ENCODE results near the gene DIRAS1.

The DIRAS1 gene

GRCh38 chr19:2768365-2769132, 47.4 kb upstream of the DIRAS1 start:
- Histone ChIP-seq H2AFZ (ENCODE audit: low read depth, low read length, severe bottlenecking) (no peak overlapping the region), H3K9ac (ENCODE audit: low read length) (no peak overlapping the region), H3K27ac (ENCODE audit: low read depth, low read length) (no peak overlapping the region), H3K27me3 (ENCODE audit: low read length) (no peaks in the 10 kb centered on the region), H3K9me3 (ENCODE audit: insufficient read depth, low read length) (no peaks in the 10 kb centered on the region), H3K9me2 (replicated peaks; ENCODE audit: insufficient read depth, low read length) (no peaks in the 10 kb centered on the region), H3F3A (ENCODE audit: insufficient read depth) (no peaks in the 10 kb centered on the region), H3K79me2 (ENCODE audit: insufficient read depth, low read length) (peaks cover 35% of the 10 kb centered on the region), H4K20me1 (ENCODE audit: low read depth, low read length) (no peaks in the 10 kb centered on the region; the same call in 1 of the 2 replicates), H3K36me3 (ENCODE audit: low read length) (no peaks in the 10 kb centered on the region), H3K4me2 (ENCODE audit: low read depth, low read length, poor library complexity, severe bottlenecking) (no peak overlapping the region), H3K4me3 (ENCODE audit: insufficient read depth, low read length, poor library complexity, severe bottlenecking) (no peak overlapping the region)
- no peak for TF ChIP-seq CTCF (IDR thresholded peaks at IDR 0.05; ENCODE audit: insufficient read depth, low read length, poor library complexity, severe bottlenecking)
- no peak for TF ChIP-seq EZH2phosphoT487 (conservative IDR thresholded peaks at IDR 0.05; ENCODE audit: low read length)

- no peaks in the 10 kb centered on the region for H3K36me3 ChIP-seq (ENCODE audit: low read length)
- no peaks in the 10 kb centered on the region for H3K27me3 ChIP-seq (ENCODE audit: low read length)
- H2AFZ ChIP-seq (ENCODE audit: low read depth, low read length, severe bottlenecking) = no peak overlapping the region
- no peaks in the 10 kb centered on the region for H3K9me3 ChIP-seq (ENCODE audit: insufficient read depth, low read length)
- H3F3A ChIP-seq (ENCODE audit: insufficient read depth) = no peaks in the 10 kb centered on the region
- H3K4me3 ChIP-seq (ENCODE audit: insufficient read depth, low read length, poor library complexity, severe bottlenecking) = no peak overlapping the region
- no peaks in the 10 kb centered on the region for H3K9me2 ChIP-seq (replicated peaks; ENCODE audit: insufficient read depth, low read length)
- no peak overlapping the region for H3K27ac ChIP-seq (ENCODE audit: low read depth, low read length)
- no peak overlapping the region for H3K4me2 ChIP-seq (ENCODE audit: low read depth, low read length, poor library complexity, severe bottlenecking)
- H3K79me2 ChIP-seq (ENCODE audit: insufficient read depth, low read length) = peaks cover 35% of the 10 kb centered on the region
- no peak for TF ChIP-seq EZH2phosphoT487 (conservative IDR thresholded peaks at IDR 0.05; ENCODE audit: low read length)
- no peak for TF ChIP-seq CTCF (IDR thresholded peaks at IDR 0.05; ENCODE audit: insufficient read depth, low read length, poor library complexity, severe bottlenecking)
- H3K9ac ChIP-seq (ENCODE audit: low read length) = no peak overlapping the region
- no peaks in the 10 kb centered on the region; the same call in 1 of the 2 replicates for H4K20me1 ChIP-seq (ENCODE audit: low read depth, low read length)
Observed at GRCh38 chr19:2767688-2768087, 46.5 kb upstream of the DIRAS1 start.

GRCh38 chr19:2766594-2767372, 45.6 kb upstream of the DIRAS1 start:
- Histone ChIP-seq H3K27me3 (ENCODE audit: low read length) (no peaks in the 10 kb centered on the region), H3K9me2 (replicated peaks; ENCODE audit: insufficient read depth, low read length) (no peaks in the 10 kb centered on the region), H3K36me3 (ENCODE audit: low read length) (no peaks in the 10 kb centered on the region), H3K9me3 (ENCODE audit: insufficient read depth, low read length) (no peaks in the 10 kb centered on the region), H3K9ac (ENCODE audit: low read length) (no peak overlapping the region), H3K79me2 (ENCODE audit: insufficient read depth, low read length) (peaks cover 26% of the 10 kb centered on the region), H2AFZ (ENCODE audit: low read depth, low read length, severe bottlenecking) (no peak overlapping the region), H3K4me2 (ENCODE audit: low read depth, low read length, poor library complexity, severe bottlenecking) (no peak overlapping the region), H3F3A (ENCODE audit: insufficient read depth) (no peaks in the 10 kb centered on the region), H4K20me1 (ENCODE audit: low read depth, low read length) (no peaks in the 10 kb centered on the region; the same call in 1 of the 2 replicates), H3K4me3 (ENCODE audit: insufficient read depth, low read length, poor library complexity, severe bottlenecking) (no peak overlapping the region), H3K27ac (ENCODE audit: low read depth, low read length) (no peak overlapping the region)
- TF ChIP-seq CTCF (IDR thresholded peaks at IDR 0.05; ENCODE audit: insufficient read depth, low read length, poor library complexity, severe bottlenecking) = no peak
- no peak for TF ChIP-seq EZH2phosphoT487 (conservative IDR thresholded peaks at IDR 0.05; ENCODE audit: low read length)
